GM20000 (cell line): ENCODE data around the gene PGM5.

ENCODE experiments used
- DNase-seq: peaks from one replicate; pipeline ENCODE4 v3.0.0; 2012; ENCODE audit warnings: low spot score
- TF ChIP-seq, protein P1 (sequence below): IDR thresholded peaks from 2 replicates; pipeline ENCODE4 v1.5.1; 2012; ENCODE audit warnings: mild to moderate bottlenecking, control low read depth; ENCODE audit errors: extremely low read depth, missing control alignments

PGM5 gene

DNA sequence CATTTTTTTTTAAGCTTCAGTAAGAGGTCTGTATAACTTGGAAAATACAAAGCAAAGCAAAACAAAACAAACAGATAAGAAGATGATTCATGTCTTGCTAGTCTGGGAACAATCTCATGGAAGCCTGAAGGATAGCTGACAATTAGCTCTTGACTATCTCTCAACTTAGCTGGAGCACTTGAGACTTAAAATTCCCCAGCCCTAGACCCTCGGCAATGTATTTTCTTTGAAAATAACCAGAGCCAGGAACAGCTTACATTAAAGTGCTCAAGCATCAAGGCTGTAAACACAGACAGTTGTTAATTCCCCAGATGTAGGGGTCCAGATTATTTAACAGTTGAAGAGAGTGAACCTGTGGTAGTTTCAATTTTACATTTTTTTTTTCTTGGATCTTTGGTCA is 101.4 kb downstream of the PGM5 start:
- no peak for DNase-seq
- TF ChIP-seq, protein P1, sequence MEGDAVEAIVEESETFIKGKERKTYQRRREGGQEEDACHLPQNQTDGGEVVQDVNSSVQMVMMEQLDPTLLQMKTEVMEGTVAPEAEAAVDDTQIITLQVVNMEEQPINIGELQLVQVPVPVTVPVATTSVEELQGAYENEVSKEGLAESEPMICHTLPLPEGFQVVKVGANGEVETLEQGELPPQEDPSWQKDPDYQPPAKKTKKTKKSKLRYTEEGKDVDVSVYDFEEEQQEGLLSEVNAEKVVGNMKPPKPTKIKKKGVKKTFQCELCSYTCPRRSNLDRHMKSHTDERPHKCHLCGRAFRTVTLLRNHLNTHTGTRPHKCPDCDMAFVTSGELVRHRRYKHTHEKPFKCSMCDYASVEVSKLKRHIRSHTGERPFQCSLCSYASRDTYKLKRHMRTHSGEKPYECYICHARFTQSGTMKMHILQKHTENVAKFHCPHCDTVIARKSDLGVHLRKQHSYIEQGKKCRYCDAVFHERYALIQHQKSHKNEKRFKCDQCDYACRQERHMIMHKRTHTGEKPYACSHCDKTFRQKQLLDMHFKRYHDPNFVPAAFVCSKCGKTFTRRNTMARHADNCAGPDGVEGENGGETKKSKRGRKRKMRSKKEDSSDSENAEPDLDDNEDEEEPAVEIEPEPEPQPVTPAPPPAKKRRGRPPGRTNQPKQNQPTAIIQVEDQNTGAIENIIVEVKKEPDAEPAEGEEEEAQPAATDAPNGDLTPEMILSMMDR, result no peak

DNA sequence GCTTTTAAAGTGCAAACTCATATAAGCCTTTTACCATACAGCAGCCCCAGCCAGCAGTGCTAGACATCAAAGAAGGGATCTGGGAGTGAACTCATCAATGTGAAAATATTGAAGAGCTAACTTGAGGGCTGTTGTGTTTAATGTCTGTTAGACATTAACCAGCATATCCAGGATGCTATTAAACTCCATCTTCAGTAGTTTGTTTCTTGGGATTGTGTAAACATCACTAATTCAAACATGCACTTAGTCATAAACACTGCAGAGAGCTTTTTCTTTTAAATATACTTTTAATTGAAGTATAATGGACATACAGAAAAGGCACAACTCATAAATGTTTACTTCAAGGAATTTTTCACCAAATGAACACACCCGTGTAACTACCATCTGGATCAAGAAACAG is 102.5 kb downstream of the PGM5 start:
- no peak for DNase-seq
- TF ChIP-seq, protein P1, result no peak

DNA sequence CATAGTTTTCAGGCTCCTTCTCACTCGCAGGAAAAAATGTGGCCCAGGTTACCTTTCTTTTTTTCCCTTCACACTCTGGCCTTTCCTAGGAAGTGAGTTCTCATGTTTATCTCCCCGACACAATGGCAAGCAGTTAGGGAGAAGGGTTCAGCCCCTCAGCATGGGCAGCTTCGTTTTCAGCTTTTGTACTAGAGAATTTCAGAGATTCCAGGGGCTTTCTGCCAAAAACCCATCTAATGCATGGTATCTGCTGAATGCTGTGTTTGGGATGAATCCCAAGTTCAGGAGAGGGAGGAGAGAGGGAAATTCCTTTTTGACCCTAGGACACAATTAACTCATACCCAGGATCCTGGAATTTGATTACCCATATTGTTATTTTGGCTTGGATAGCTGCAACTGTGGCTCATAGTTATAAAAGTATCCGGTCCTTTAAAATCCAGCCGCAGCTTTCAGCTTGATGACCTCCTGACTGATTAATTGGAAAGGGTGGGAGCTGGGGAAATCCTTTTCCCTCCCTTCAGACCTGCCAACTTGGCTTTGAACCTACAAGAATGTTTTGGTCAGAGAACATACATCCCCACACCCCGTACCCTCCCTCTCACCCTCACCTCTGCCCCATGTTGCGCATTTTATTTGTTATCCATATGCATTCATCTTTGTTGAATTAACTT is 105.8 kb downstream of the PGM5 start:
- DNase-seq, result no peak
- TF ChIP-seq, protein P1, result no peak

DNA sequence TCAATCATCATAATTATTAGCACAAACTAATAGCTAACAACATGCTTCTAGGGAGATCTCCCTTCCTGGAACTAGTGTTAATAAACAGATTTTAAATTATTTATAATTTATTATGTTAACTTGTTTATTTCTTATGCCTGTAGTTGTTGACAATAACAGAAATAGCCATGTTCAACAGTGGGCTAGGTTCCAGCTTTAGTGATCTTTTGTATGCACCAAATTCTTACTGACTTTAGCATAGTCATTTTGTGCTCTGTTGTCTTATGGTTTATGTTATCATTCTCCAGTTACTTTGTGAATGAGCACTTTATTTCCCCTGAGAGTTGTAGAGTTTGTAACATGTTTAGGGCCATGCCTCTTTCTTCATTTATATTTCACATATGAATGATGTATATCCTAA is 113.7 kb downstream of the PGM5 start:
- TF ChIP-seq, protein P1, result no peak
- DNase-seq, result no peak

DNA sequence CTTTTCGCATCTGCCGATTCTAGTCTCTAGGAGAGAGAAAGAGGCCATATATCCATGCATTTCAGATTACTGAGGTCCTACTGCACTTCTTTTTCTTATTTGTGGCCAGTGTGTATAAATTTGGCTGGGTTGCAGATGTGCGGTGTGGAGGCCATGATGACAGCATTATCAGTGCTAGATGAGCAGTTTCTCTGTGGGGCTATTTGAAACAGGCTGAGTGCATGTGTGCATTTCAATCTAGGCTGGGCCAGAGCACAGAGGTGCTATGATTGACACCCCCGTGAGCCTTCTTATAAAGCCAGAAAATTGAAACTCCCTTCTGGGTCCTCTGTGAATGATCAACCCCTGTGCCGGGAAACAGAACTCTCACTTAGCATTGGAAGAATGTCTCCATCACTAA is 114.2 kb downstream of the PGM5 start:
- DNase-seq, result no peak
- TF ChIP-seq, protein P1, result no peak

DNA sequence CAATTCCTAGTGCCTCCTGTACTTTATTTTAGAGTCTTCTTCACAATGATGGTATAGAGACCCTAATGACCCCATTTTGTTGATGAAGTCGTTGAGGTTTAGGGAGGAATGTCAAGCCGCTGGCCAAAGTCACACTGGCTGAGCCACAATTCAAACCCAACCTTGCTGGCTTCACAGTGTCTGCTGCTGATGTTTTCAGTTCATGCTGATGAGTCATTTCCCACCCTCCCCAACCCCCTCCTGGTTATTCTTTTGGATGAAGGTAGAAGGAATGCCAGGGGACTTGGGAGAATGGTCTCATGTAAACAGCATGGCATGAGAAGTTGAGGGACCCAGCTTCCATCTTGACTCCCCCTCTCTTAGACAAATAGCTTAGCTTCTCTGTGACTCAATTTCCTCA is 115.7 kb downstream of the PGM5 start:
- TF ChIP-seq, protein P1, result no peak
- DNase-seq, result no peak

DNA sequence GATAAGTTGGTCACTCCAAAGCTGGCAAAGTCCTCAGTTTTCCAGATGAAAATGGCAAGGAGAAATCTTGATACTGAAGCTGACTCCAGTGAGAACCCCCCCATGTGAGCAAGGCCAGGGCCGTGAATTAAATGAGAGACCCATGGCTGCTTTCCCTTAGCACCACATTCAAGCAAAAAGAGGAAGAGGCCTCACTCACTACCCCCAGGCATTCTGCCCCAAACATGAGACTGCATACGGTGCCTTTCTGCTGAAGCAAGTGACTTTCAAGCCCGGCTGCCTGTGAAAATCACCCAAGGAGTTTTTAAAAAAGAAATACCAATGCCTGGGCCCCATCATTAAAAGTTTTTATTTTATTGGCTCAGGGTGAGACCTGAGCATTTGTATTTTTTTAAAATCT is 117.4 kb downstream of the PGM5 start:
- no peak for DNase-seq
- TF ChIP-seq, protein P1, result no peak
